ENCODE results near the gene CA9. TPM values are rescaled to one million over a fixed set of nuclear protein-coding genes. Genes with fewer than 3 reads are reported as not detected.
A peak's percentile ranks its signal among the peaks of the same experiment; 100 is the strongest.

CA9 gene
- total RNA-seq, 1 donor from 2014 or later: not detected

- TF ChIP-seq CTCF (IDR thresholded peaks at IDR 0.05): peak; percentile 78
- Mint-ChIP-seq H3K27ac (ENCODE audit: unreplicated experiment) (peak overlapping the region; percentile 95), H3K36me3 (ENCODE audit: unreplicated experiment) (peaks cover 9% of the 10 kb centered on the region), H3K27me3 (ENCODE audit: unreplicated experiment) (no peaks in the 10 kb centered on the region), H3K4me3 (ENCODE audit: unreplicated experiment) (peak overlapping the region; percentile 52), H3K4me1 (ENCODE audit: unreplicated experiment) (peaks cover 65% of the 10 kb centered on the region), H3K9me3 (ENCODE audit: unreplicated experiment) (no peaks in the 10 kb centered on the region)
- DNase-seq (ENCODE audit: extremely low spot score, unreplicated experiment): no peak
Observed at GRCh38 chr9:35660966-35661415, 12.7 kb upstream of the CA9 start.

GRCh38 chr9:35661756-35662350 is 11.9 kb upstream of the CA9 start:
- H3K36me3 Mint-ChIP-seq (ENCODE audit: unreplicated experiment): peaks cover 9% of the 10 kb centered on the region
- TF ChIP-seq CTCF (IDR thresholded peaks at IDR 0.05): no peak
- no peak for DNase-seq (ENCODE audit: extremely low spot score, unreplicated experiment)
- no peaks in the 10 kb centered on the region for H3K9me3 Mint-ChIP-seq (ENCODE audit: unreplicated experiment)
- H3K27ac Mint-ChIP-seq (ENCODE audit: unreplicated experiment): peak overlapping the region; percentile 39
- no peak overlapping the region for H3K4me3 Mint-ChIP-seq (ENCODE audit: unreplicated experiment)
- H3K27me3 Mint-ChIP-seq (ENCODE audit: unreplicated experiment): no peaks in the 10 kb centered on the region
- peaks cover 68% of the 10 kb centered on the region for H3K4me1 Mint-ChIP-seq (ENCODE audit: unreplicated experiment)

GRCh38 chr9:35662437-35662836 is 11.3 kb upstream of the CA9 start:
- Mint-ChIP-seq H3K27ac (ENCODE audit: unreplicated experiment) (peak overlapping the region; percentile 40), H3K4me1 (ENCODE audit: unreplicated experiment) (peaks cover 67% of the 10 kb centered on the region), H3K9me3 (ENCODE audit: unreplicated experiment) (no peaks in the 10 kb centered on the region), H3K27me3 (ENCODE audit: unreplicated experiment) (no peaks in the 10 kb centered on the region), H3K36me3 (ENCODE audit: unreplicated experiment) (peaks cover 9% of the 10 kb centered on the region), H3K4me3 (ENCODE audit: unreplicated experiment) (no peak overlapping the region)
- no peak for TF ChIP-seq CTCF (IDR thresholded peaks at IDR 0.05)
- DNase-seq (ENCODE audit: extremely low spot score, unreplicated experiment): no peak

- H3K4me3 Mint-ChIP-seq (ENCODE audit: unreplicated experiment): peak within 1 kb of the TSS; percentile 75
- no peaks in the 10 kb centered on the region for H3K9me3 Mint-ChIP-seq (ENCODE audit: unreplicated experiment)
- peak; percentile 46 for TF ChIP-seq CTCF (IDR thresholded peaks at IDR 0.05)
- H3K36me3 Mint-ChIP-seq (ENCODE audit: unreplicated experiment): peaks cover 9% of the 10 kb centered on the region
- peak; percentile 93 for DNase-seq (ENCODE audit: extremely low spot score, unreplicated experiment)
- H3K27ac Mint-ChIP-seq (ENCODE audit: unreplicated experiment): peak within 1 kb of the TSS; percentile 79
- peaks cover 76% of the 10 kb centered on the region for H3K4me1 Mint-ChIP-seq (ENCODE audit: unreplicated experiment)
- no peaks in the 10 kb centered on the region for H3K27me3 Mint-ChIP-seq (ENCODE audit: unreplicated experiment)
Observed at GRCh38 chr9:35664531-35665470, 8.9 kb upstream of the CA9 start, which contains the start of gene ARHGEF39. Gene ARHGEF39, minus strand, starts transcription at chr9:35665195. Its CDS starts 26 bp downstream, at chr9:35665169.

- Mint-ChIP-seq H3K4me1 (ENCODE audit: unreplicated experiment) (peaks cover 74% of the 10 kb centered on the region), H3K27ac (ENCODE audit: unreplicated experiment) (peak overlapping the region; percentile 79), H3K36me3 (ENCODE audit: unreplicated experiment) (peaks cover 5% of the 10 kb centered on the region), H3K9me3 (ENCODE audit: unreplicated experiment) (no peaks in the 10 kb centered on the region), H3K27me3 (ENCODE audit: unreplicated experiment) (no peaks in the 10 kb centered on the region), H3K4me3 (ENCODE audit: unreplicated experiment) (peak overlapping the region; percentile 75)
- DNase-seq (ENCODE audit: extremely low spot score, unreplicated experiment): no peak
- TF ChIP-seq CTCF (IDR thresholded peaks at IDR 0.05): no peak
Observed at GRCh38 chr9:35665471-35665818, 8.3 kb upstream of the CA9 start.

Data from osteocyte (in vitro differentiated cells).